Activated CD4-positive, alpha-beta T cell treated with anti-CD3 and anti-CD28 coated beads, Interleukin-2, amount 10 ng/mL, durations not matched to agents 7 days and 5 days (primary cell): Measurements from ENCODE around the gene SEC23IP. TPM values are rescaled to one million over a fixed set of nuclear protein-coding genes. Genes with fewer than 3 reads are reported as not detected.

Source experiments
- CTCF ChIA-PET: fragments of 350-600 bp; sonication (Branson Sonifier 250); formaldehyde crosslinking; loops from one replicate; lab custom pipeline; 2021; ENCODE audit warnings: antibody characterized with exemption; lab: Charles Lee
- POLR2A ChIA-PET: fragments of 350-600 bp; sonication (Branson Sonifier 250); formaldehyde crosslinking; loops from one replicate; lab custom pipeline; 2021; ENCODE audit warnings: antibody characterized with exemption; lab: Charles Lee
- DNase-seq: peaks from one replicate; pipeline ENCODE4 v3.0.0-alpha.2; 2020
- H3K27ac Mint-ChIP-seq: one replicate; pipeline ENCODE4 v1.8.0; 2021; ENCODE audit warnings: mild to moderate bottlenecking, moderate library complexity, mixed read lengths
- H3K27me3 Mint-ChIP-seq: one replicate; pipeline ENCODE4 v1.8.0; 2021; ENCODE audit warnings: mixed read lengths
- H3K36me3 Mint-ChIP-seq: one replicate; pipeline ENCODE4 v1.8.0; 2021; ENCODE audit warnings: low read depth, mixed read lengths
- H3K4me1 Mint-ChIP-seq: one replicate; pipeline ENCODE4 v1.8.0; 2021; ENCODE audit warnings: mixed read lengths
- H3K4me3 Mint-ChIP-seq: one replicate; pipeline ENCODE4 v1.8.0; 2021; ENCODE audit warnings: mild to moderate bottlenecking, moderate library complexity, mixed read lengths
- H3K9me3 Mint-ChIP-seq: one replicate; pipeline ENCODE4 v1.8.0; 2021; ENCODE audit warnings: mixed read lengths
- total RNA-seq, 2 experiments: library from RNA; stranded (reverse); gene quantifications; one replicate each; pipeline ENCODE4 v1.2.3, GENCODE V29; 2021

SEC23IP gene
- 10 to 100 TPM; 61.6 to 73.0 TPM for total RNA-seq

- DNase-seq, result peak; percentile 94
- H3K4me1 Mint-ChIP-seq, result peaks cover 40% of the 10 kb centered on the region
- ChIA-PET CTCF (interaction anchor here (0.6 to 3.8 kb wide), 6 partner anchors 9 to 32 kb away, joined by 3 to 15 read pairs (median 4); partner anchors contain the start of gene MCMBP), POLR2A (no interaction called here)
- peak within 1 kb of the TSS; percentile 92 for H3K4me3 Mint-ChIP-seq
- no peaks in the 10 kb centered on the region for H3K9me3 Mint-ChIP-seq
- H3K27ac Mint-ChIP-seq, result peak within 1 kb of the TSS; percentile 96
- peaks cover 13% of the 10 kb centered on the region for H3K36me3 Mint-ChIP-seq
- no peaks in the 10 kb centered on the region for H3K27me3 Mint-ChIP-seq
Measured at GRCh38 chr10:119892188-119893065, at the start of gene SEC23IP. Gene SEC23IP (plus strand): TSS chr10:119892730. CDS start chr10:119892783, 53 bp downstream.

DNA sequence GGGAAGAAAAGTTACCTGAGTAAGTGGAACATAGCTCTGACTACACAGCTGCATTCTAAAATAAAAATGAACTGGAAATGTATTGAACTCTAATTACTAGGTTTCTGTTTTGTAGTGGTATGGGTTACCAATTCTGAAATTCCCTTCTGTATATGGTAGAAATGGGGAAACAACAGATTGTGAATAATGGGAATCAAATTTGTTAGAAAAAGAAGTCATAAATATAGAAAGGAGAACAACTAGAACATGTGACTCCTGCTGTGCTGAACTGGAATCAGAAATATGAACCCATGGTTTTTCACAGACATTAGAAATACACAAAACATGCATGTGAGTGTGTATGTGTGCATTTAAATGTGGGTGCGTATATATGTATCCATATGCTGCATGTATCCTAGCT is 46.9 kb upstream of the SEC23IP start:
- Mint-ChIP-seq H3K27ac (no peak overlapping the region), H3K27me3 (no peaks in the 10 kb centered on the region), H3K36me3 (peaks cover 69% of the 10 kb centered on the region), H3K9me3 (no peaks in the 10 kb centered on the region), H3K4me1 (no peaks in the 10 kb centered on the region), H3K4me3 (no peak overlapping the region)
- CTCF ChIA-PET, result interaction anchor here (1.0 to 1.1 kb wide), 2 partner anchors 9 to 94 kb away, joined by 3 read pairs; no protein-coding TSS in a partner anchor
- POLR2A ChIA-PET, result interaction anchor here (0.5 kb wide), 1 partner anchor 38 kb away, joined by 3 read pairs; no protein-coding TSS in a partner anchor
- no peak for DNase-seq

DNA sequence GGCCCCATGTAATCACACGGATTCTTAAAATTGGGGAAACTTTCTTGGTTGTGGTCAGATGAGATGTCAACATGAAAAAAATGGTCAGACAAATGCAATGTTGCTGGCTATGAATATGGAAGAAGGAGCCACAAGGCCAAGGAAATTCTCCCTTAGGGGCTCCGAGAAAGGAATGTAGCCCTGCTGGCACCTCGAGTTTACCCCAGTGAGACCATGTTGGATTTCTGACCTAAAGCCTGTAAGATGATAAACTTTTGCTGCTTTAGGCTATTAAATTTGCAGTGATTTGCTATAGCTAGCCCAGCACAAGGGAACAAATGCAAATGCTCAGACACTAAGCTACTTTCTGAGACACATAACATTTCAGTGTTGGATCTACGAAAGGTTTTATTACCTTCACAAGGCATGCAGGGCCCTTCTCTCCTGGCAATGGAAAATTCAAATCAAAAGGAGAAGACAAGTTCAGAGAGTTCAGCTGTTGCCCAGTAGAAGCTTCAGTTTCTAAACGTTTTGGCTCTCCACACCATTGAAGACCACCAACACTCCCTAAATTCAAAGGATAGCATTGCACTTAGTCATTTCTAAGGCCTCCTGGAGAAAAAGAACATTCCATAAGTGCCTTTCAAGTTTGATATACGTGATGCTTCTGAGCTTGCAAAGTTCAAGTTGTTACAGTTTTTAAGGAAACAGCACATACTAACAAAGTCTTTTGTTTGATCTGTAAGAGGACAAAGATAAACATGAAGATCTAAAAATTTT is 43.3 kb upstream of the SEC23IP start:
- H3K27me3 Mint-ChIP-seq, result no peaks in the 10 kb centered on the region
- no peak for DNase-seq
- ChIA-PET CTCF (interaction anchor here (0.7 to 0.8 kb wide), 2 partner anchors 63 to 622 kb away, joined by 3 read pairs; no protein-coding TSS in a partner anchor), POLR2A (no interaction called here)
- peaks cover 53% of the 10 kb centered on the region for H3K36me3 Mint-ChIP-seq
- no peaks in the 10 kb centered on the region for H3K4me1 Mint-ChIP-seq
- H3K9me3 Mint-ChIP-seq, result no peaks in the 10 kb centered on the region
- H3K27ac Mint-ChIP-seq, result no peak overlapping the region
- no peak overlapping the region for H3K4me3 Mint-ChIP-seq

DNA sequence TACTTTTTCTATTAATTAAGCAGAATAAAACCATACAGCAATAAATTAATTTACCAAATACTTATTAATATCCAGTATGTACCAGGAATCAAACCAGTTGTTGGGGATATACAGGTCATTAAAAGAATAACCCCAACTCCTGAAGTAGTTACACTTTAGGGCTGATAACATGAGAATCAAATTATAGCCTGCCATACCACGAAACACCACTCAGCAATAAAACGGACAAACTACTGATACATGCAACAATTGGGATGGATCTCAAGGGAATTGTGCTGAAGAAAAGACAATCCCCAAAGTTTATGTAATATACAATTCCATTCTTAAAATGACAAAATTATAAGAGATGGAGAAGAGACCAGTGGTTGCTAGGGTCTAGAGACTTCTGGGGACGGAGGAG is 42.6 kb upstream of the SEC23IP start:
- no peak for DNase-seq
- H3K27ac Mint-ChIP-seq, result no peak overlapping the region
- no peak overlapping the region for H3K4me3 Mint-ChIP-seq
- CTCF ChIA-PET, result no interaction called here
- peaks cover 50% of the 10 kb centered on the region for H3K36me3 Mint-ChIP-seq
- POLR2A ChIA-PET, result no interaction called here
- H3K27me3 Mint-ChIP-seq, result no peaks in the 10 kb centered on the region
- no peaks in the 10 kb centered on the region for H3K4me1 Mint-ChIP-seq
- H3K9me3 Mint-ChIP-seq, result no peaks in the 10 kb centered on the region

- POLR2A ChIA-PET, result no interaction called here
- H3K9me3 Mint-ChIP-seq, result no peaks in the 10 kb centered on the region
- no peaks in the 10 kb centered on the region for H3K4me1 Mint-ChIP-seq
- H3K36me3 Mint-ChIP-seq, result peaks cover 44% of the 10 kb centered on the region
- H3K27ac Mint-ChIP-seq, result no peak overlapping the region
- no peak for DNase-seq
- CTCF ChIA-PET, result interaction anchor here (0.6 to 1.1 kb wide), 2 partner anchors 49 to 78 kb away, joined by 3 read pairs; no protein-coding TSS in a partner anchor
- no peaks in the 10 kb centered on the region for H3K27me3 Mint-ChIP-seq
- H3K4me3 Mint-ChIP-seq, result no peak overlapping the region
Measured at GRCh38 chr10:119852277-119852676, 40.3 kb upstream of the SEC23IP start.

DNA sequence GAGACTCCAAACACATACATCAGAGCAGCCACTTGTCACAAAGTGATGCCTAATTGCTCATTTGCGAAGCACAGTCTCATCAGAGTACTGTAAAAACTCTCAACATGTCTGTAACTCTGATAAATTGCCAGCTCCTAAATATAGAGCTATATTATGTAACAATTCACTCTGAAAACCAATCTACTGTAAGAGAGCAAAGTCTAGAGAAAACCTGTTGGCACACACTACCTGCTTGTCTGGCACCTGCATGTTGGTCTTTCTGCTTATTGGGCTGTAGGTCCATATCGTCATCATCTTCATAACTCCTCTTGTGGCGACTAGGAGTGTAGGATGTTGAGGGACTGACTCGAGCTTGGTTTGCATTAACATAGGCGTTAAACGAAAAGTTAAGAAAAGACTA is 39.7 kb upstream of the SEC23IP start:
- CTCF ChIA-PET, result interaction anchor here (1.1 kb wide), 1 partner anchor 48 kb away, joined by 3 read pairs; no protein-coding TSS in a partner anchor

DNA sequence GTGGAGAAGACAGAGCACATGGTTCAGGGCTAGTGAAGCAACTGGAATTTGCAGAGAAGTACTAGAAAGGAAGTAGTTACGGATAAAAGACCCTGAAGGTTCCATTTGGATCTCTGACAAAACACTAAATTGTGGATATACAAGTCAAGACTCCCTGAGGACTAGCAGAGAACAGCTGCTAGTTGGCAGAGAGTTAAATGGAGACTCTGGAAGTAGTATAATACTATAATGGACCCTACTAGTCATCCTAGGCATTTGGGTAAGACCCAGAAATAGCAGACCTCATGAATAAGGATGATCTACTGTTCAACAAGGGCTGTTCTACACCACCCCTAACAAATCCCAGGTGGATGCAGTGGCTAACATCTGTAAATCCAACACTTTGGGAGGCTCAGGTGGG is 39.0 kb upstream of the SEC23IP start:
- H3K4me1 Mint-ChIP-seq, result no peaks in the 10 kb centered on the region
- no peaks in the 10 kb centered on the region for H3K9me3 Mint-ChIP-seq
- peaks cover 37% of the 10 kb centered on the region for H3K36me3 Mint-ChIP-seq
- POLR2A ChIA-PET, result no interaction called here
- H3K4me3 Mint-ChIP-seq, result no peak overlapping the region
- CTCF ChIA-PET, result interaction anchor here (1.0 kb wide), 1 partner anchor 16 kb away, joined by 3 read pairs; no protein-coding TSS in a partner anchor
- no peak for DNase-seq
- H3K27me3 Mint-ChIP-seq, result no peaks in the 10 kb centered on the region
- H3K27ac Mint-ChIP-seq, result no peak overlapping the region

More for the DNA sequence above, 39.7 kb upstream of the SEC23IP start:
- POLR2A ChIA-PET, result no interaction called here
- Mint-ChIP-seq H3K4me3 (no peak overlapping the region), H3K27me3 (no peaks in the 10 kb centered on the region), H3K36me3 (peaks cover 43% of the 10 kb centered on the region), H3K4me1 (no peaks in the 10 kb centered on the region), H3K27ac (no peak overlapping the region), H3K9me3 (no peaks in the 10 kb centered on the region)
- DNase-seq, result no peak

GRCh38 chr10:119858063-119858462 is 34.5 kb upstream of the SEC23IP start:
- no peak for DNase-seq
- Mint-ChIP-seq H3K27me3 (no peaks in the 10 kb centered on the region), H3K9me3 (no peaks in the 10 kb centered on the region), H3K36me3 (peaks cover 30% of the 10 kb centered on the region), H3K27ac (no peak overlapping the region), H3K4me3 (no peak overlapping the region), H3K4me1 (peaks cover 30% of the 10 kb centered on the region)
- POLR2A ChIA-PET, result no interaction called here
- CTCF ChIA-PET, result interaction anchor here (1.2 to 2.5 kb wide), 2 partner anchors 16 to 107 kb away, joined by 3 to 14 read pairs; no protein-coding TSS in a partner anchor

GRCh38 chr10:119859420-119860258 is 32.9 kb upstream of the SEC23IP start:
- Mint-ChIP-seq H3K9me3 (peaks cover 4% of the 10 kb centered on the region), H3K27me3 (no peaks in the 10 kb centered on the region), H3K4me1 (peaks cover 40% of the 10 kb centered on the region), H3K27ac (no peak overlapping the region), H3K4me3 (no peak overlapping the region), H3K36me3 (peaks cover 35% of the 10 kb centered on the region)
- POLR2A ChIA-PET, result no interaction called here
- CTCF ChIA-PET, result interaction anchor here (0.6 to 2.5 kb wide), 13 partner anchors 10 to 178 kb away, joined by 3 to 14 read pairs (median 3); partner anchors contain the start of gene MCMBP
- no peak for DNase-seq

DNA sequence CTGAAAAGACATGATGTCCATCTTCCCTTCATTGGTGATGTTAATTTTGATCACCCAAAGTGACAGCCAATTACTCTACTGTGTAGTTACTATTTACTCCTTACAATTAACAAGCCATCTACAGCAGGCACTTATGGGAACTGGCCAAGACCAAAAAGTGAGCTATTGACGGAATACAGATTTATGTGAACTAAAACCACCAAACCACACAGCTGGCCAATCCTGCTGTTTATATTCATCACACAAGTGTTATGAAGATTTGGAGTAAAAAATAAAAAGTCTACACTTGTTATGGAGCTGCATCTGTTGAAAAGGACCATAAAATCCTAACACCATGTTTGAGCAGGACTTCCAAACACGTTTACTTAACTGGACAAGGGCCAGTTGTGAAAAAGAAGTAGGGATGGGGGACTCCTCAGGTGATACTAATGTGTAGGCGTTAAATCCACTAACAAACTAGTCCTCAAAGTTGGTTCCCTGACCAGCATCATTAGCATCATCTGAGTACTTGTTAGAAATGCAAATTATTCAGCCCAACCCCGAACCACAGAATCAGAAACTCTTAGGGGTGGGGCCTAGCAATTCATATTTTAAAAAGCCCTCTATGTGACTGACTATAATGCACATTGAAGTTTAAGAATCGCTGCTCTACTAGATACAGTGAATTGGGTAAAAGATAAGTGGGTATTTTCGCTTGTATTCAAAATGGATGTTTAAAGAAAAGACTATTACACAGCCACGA is 31.5 kb upstream of the SEC23IP start:
- peaks cover 47% of the 10 kb centered on the region for H3K4me1 Mint-ChIP-seq
- H3K27ac Mint-ChIP-seq, result peak overlapping the region; percentile 39
- no peak for DNase-seq
- H3K27me3 Mint-ChIP-seq, result no peaks in the 10 kb centered on the region
- peaks cover 4% of the 10 kb centered on the region for H3K9me3 Mint-ChIP-seq
- peaks cover 39% of the 10 kb centered on the region for H3K36me3 Mint-ChIP-seq
- ChIA-PET CTCF (interaction anchor here (0.8 to 2.3 kb wide), 4 partner anchors 10 to 173 kb away, joined by 3 to 9 read pairs (median 5); partner anchors contain the start of genes MCMBP and SEC23IP), POLR2A (no interaction called here)
- no peak overlapping the region for H3K4me3 Mint-ChIP-seq

GRCh38 chr10:119862524-119862923 is 30.0 kb upstream of the SEC23IP start:
- no peak overlapping the region for H3K4me3 Mint-ChIP-seq
- CTCF ChIA-PET, result interaction anchor here (1.5 to 2.3 kb wide), 2 partner anchors 8 to 28 kb away, joined by 4 to 9 read pairs; no protein-coding TSS in a partner anchor
- H3K27ac Mint-ChIP-seq, result no peak overlapping the region
- peaks cover 52% of the 10 kb centered on the region for H3K4me1 Mint-ChIP-seq
- no peak for DNase-seq
- peaks cover 38% of the 10 kb centered on the region for H3K36me3 Mint-ChIP-seq
- H3K27me3 Mint-ChIP-seq, result no peaks in the 10 kb centered on the region
- peaks cover 4% of the 10 kb centered on the region for H3K9me3 Mint-ChIP-seq
- POLR2A ChIA-PET, result no interaction called here
